ENCODE measurements around the gene HNRNPA3. TPM values are rescaled to one million over a fixed set of nuclear protein-coding genes. Genes with fewer than 3 reads are reported as not detected.

The HNRNPA3 gene
- total and polyA plus RNA-seq, 2 of the 13 experiments (the other 11 are each of a cell fraction or from before 2014, with no cell fraction given) = 73.3 to 97.7 TPM

- TF ChIP-seq, protein P1, sequence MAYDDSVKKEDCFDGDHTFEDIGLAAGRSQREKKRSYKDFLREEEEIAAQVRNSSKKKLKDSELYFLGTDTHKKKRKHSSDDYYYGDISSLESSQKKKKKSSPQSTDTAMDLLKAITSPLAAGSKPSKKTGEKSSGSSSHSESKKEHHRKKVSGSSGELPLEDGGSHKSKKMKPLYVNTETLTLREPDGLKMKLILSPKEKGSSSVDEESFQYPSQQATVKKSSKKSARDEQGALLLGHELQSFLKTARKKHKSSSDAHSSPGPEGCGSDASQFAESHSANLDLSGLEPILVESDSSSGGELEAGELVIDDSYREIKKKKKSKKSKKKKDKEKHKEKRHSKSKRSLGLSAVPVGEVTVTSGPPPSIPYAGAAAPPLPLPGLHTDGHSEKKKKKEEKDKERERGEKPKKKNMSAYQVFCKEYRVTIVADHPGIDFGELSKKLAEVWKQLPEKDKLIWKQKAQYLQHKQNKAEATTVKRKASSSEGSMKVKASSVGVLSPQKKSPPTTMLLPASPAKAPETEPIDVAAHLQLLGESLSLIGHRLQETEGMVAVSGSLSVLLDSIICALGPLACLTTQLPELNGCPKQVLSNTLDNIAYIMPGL (CRISPR knock-in tag; IDR thresholded peaks at IDR 0.05; ENCODE audit: borderline replicate concordance in 1 of 2, low read depth in 1 of 2) = peak in 1 of 2 experiments; percentile 83; a peak in 3 of 4 replicates
- TF ChIP-seq AHR (CRISPR knock-in tag; IDR thresholded peaks at IDR 0.05) = peak; percentile 76; the same call in 1 of the 2 replicates
- TF ChIP-seq ATF7-NPFF (CRISPR knock-in tag; IDR thresholded peaks at IDR 0.05; ENCODE audit: low read depth) = no peak
- no peak for TF ChIP-seq JARID2 (CRISPR knock-in tag; IDR thresholded peaks at IDR 0.05; ENCODE audit: insufficient replicate concordance)
- no peak for TF ChIP-seq ZNF235 (CRISPR knock-in tag; IDR thresholded peaks at IDR 0.05; ENCODE audit: borderline replicate concordance)
- no peak for TF ChIP-seq MTERF4 (CRISPR knock-in tag; IDR thresholded peaks at IDR 0.05)
- no peak for TF ChIP-seq ZNF737 (CRISPR knock-in tag; IDR thresholded peaks at IDR 0.05; ENCODE audit: borderline replicate concordance)
- TF ChIP-seq, protein P2, sequence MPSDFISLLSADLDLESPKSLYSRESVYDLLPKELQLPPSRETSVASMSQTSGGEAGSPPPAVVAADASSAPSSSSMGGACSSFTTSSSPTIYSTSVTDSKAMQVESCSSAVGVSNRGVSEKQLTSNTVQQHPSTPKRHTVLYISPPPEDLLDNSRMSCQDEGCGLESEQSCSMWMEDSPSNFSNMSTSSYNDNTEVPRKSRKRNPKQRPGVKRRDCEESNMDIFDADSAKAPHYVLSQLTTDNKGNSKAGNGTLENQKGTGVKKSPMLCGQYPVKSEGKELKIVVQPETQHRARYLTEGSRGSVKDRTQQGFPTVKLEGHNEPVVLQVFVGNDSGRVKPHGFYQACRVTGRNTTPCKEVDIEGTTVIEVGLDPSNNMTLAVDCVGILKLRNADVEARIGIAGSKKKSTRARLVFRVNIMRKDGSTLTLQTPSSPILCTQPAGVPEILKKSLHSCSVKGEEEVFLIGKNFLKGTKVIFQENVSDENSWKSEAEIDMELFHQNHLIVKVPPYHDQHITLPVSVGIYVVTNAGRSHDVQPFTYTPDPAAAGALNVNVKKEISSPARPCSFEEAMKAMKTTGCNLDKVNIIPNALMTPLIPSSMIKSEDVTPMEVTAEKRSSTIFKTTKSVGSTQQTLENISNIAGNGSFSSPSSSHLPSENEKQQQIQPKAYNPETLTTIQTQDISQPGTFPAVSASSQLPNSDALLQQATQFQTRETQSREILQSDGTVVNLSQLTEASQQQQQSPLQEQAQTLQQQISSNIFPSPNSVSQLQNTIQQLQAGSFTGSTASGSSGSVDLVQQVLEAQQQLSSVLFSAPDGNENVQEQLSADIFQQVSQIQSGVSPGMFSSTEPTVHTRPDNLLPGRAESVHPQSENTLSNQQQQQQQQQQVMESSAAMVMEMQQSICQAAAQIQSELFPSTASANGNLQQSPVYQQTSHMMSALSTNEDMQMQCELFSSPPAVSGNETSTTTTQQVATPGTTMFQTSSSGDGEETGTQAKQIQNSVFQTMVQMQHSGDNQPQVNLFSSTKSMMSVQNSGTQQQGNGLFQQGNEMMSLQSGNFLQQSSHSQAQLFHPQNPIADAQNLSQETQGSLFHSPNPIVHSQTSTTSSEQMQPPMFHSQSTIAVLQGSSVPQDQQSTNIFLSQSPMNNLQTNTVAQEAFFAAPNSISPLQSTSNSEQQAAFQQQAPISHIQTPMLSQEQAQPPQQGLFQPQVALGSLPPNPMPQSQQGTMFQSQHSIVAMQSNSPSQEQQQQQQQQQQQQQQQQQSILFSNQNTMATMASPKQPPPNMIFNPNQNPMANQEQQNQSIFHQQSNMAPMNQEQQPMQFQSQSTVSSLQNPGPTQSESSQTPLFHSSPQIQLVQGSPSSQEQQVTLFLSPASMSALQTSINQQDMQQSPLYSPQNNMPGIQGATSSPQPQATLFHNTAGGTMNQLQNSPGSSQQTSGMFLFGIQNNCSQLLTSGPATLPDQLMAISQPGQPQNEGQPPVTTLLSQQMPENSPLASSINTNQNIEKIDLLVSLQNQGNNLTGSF (CRISPR knock-in tag; IDR thresholded peaks at IDR 0.05) = no peak
- TF ChIP-seq ZNF354B (CRISPR knock-in tag; IDR thresholded peaks at IDR 0.05) = 0 out of 2 replicates have a peak, but pooled peaks have one; percentile 66
- no peak for TF ChIP-seq TEAD2 (CRISPR knock-in tag; IDR thresholded peaks at IDR 0.05)
- TF ChIP-seq, protein P3, sequence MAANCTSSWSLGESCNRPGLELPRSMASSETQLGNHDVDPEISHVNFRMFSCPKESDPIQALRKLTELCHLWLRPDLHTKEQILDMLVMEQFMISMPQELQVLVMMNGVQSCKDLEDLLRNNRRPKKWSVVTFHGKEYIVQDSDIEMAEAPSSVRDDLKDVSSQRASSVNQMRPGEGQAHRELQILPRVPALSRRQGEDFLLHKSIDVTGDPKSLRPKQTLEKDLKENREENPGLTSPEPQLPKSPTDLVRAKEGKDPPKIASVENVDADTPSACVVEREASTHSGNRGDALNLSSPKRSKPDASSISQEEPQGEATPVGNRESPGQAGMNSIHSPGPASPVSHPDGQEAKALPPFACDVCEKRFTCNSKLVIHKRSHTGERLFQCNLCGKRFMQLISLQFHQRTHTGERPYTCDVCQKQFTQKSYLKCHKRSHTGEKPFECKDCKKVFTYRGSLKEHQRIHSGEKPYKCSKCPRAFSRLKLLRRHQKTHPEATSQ (CRISPR knock-in tag; IDR thresholded peaks at IDR 0.05; ENCODE audit: borderline replicate concordance) = peak; percentile 99
- no peak for TF ChIP-seq ZNF180 (CRISPR knock-in tag; IDR thresholded peaks at IDR 0.05; ENCODE audit: borderline replicate concordance, low read depth)
- no peak; the same call in 1 of the 2 replicates for TF ChIP-seq KDM5A (IDR thresholded peaks at IDR 0.05; ENCODE audit: borderline replicate concordance, low read length)
- TF ChIP-seq ZNF12 (CRISPR knock-in tag; IDR thresholded peaks at IDR 0.05) = peak; percentile 78; the same call in 1 of the 2 replicates
- TF ChIP-seq TFAP4 (IDR thresholded peaks at IDR 0.05; ENCODE audit: borderline replicate concordance, low read depth) = peak; percentile 70; the same call in 1 of the 2 replicates
- TF ChIP-seq MEIS1 (CRISPR knock-in tag; IDR thresholded peaks at IDR 0.05; ENCODE audit: borderline replicate concordance) = peak; percentile 94; the same call in 1 of the 2 replicates
- TF ChIP-seq ZSCAN25 (CRISPR knock-in tag; IDR thresholded peaks at IDR 0.05) = 0 out of 2 replicates have a peak, but pooled peaks have one; percentile 41
These were observed 24.8 kb upstream of the HNRNPA3 start (continued) for GRCh38 chr2:177187631-177188312.

All from HepG2 (cell line).